Gastrocnemius medialis (tissue), 4 donors: ENCODE measurements around the gene KCNK16.

Experiments
- POLR2A ChIP-seq, 2 donors: fragments of 450-650 bp; IDR thresholded peaks; one replicate each; pipeline ENCODE4 v1.6.1; 2017; ENCODE audit warnings: antibody characterized with exemption in 2 of 2, mild to moderate bottlenecking in 2 of 2, moderate library complexity in 2 of 2
- TF ChIP-seq, protein P1 (sequence below), 5 experiments: fragments of 450-650 bp in 3 of 5; fragments of 200-600 bp in 2 of 5; sonication (generic) in 2 of 5; IDR thresholded peaks in 4 of 5; conservative IDR thresholded peaks in 1 of 5; 1 replicate in 4 of 5; 2 replicates in 1 of 5; pipeline ENCODE4 v1.5.1; 2016 to 2019; ENCODE audit warnings: antibody characterized with exemption in 5 of 5, mild to moderate bottlenecking in 3 of 5, moderate library complexity in 3 of 5

DNA sequence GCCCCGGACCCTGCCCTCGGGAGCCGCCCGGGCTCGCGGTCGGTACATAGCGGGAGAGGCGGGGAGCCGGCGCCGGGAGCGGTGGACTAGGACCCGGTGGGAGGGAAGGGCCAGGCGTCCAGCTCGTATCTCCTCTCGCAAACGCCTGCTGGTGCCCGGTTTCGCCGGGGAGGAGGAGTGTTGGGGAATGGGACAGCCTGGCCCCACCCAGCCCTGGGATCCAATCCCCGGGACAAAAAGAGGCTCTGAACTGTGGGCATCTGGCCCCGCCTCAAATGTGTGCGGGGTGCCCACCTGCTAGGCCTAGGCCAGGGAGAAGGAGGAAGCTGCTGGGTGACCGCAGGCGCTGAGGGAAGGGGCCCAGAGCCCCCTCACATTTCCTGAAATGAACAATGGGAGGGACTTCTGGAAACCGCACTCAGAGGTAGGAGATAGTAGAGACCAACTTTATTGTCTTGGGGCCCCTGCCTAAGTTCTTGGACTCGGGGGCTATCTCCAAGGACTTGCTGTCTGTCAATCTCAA lies 8.2 kb downstream of the KCNK16 start, which contains the start of gene KCNK17:
- no peak for TF ChIP-seq POLR2A (IDR thresholded peaks at IDR 0.05)
- TF ChIP-seq, protein P1, sequence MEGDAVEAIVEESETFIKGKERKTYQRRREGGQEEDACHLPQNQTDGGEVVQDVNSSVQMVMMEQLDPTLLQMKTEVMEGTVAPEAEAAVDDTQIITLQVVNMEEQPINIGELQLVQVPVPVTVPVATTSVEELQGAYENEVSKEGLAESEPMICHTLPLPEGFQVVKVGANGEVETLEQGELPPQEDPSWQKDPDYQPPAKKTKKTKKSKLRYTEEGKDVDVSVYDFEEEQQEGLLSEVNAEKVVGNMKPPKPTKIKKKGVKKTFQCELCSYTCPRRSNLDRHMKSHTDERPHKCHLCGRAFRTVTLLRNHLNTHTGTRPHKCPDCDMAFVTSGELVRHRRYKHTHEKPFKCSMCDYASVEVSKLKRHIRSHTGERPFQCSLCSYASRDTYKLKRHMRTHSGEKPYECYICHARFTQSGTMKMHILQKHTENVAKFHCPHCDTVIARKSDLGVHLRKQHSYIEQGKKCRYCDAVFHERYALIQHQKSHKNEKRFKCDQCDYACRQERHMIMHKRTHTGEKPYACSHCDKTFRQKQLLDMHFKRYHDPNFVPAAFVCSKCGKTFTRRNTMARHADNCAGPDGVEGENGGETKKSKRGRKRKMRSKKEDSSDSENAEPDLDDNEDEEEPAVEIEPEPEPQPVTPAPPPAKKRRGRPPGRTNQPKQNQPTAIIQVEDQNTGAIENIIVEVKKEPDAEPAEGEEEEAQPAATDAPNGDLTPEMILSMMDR (IDR thresholded peaks at IDR 0.05 in 4 of 5, conservative IDR thresholded peaks at IDR 0.05 in 1 of 5): no peak
